Stimulated activated naive B cell treated with anti-CD40 and anti-IgM and Interleukin-4, amounts not matched to agents 10 μg/mL and 1 μg/mL and 100 μg/mL, for 72 hours (primary cell): ENCODE measurements around the gene SYNJ1.

Experiments
- ATAC-seq, 2 donors: fragments of 150-1000 bp; cut with Tn5 transposase; replicated peaks; 2 replicates each; pipeline ENCODE4 v1.10.0; 2021; ENCODE audit warnings: moderate library complexity in 1 of 2
- DNase-seq: peaks from one replicate; pipeline ENCODE4 v3.0.0; 2021
- H3K27ac Mint-ChIP-seq: one replicate; pipeline ENCODE4 v1.8.0; 2022; ENCODE audit warnings: mild to moderate bottlenecking, mixed read lengths
- H3K27me3 Mint-ChIP-seq, 2 donors: one replicate each; pipeline ENCODE4 v1.8.0; 2022; ENCODE audit warnings: mixed read lengths in 2 of 2
- H3K36me3 Mint-ChIP-seq, 2 donors: one replicate each; pipeline ENCODE4 v1.8.0; 2022; ENCODE audit warnings: mixed read lengths in 2 of 2, mild to moderate bottlenecking in 1 of 2
- H3K4me1 Mint-ChIP-seq, 2 donors: one replicate each; pipeline ENCODE4 v1.8.0; 2022; ENCODE audit warnings: mixed read lengths in 2 of 2, mild to moderate bottlenecking in 1 of 2
- H3K4me3 Mint-ChIP-seq, 2 donors: one replicate each; pipeline ENCODE4 v1.8.0; 2022; ENCODE audit warnings: mild to moderate bottlenecking in 2 of 2, mixed read lengths in 2 of 2, moderate library complexity in 1 of 2
- H3K9me3 Mint-ChIP-seq, 2 donors: one replicate each; pipeline ENCODE4 v1.8.0; 2022; ENCODE audit warnings: mixed read lengths in 2 of 2, mild to moderate bottlenecking in 1 of 2

SYNJ1 gene

GRCh38 chr21:32604464-32604863 lies 123.3 kb downstream of the SYNJ1 start:
- ATAC-seq, result no peak
- Mint-ChIP-seq H3K4me3 (no peak overlapping the region), H3K27me3 (no peaks in the 10 kb centered on the region), H3K27ac (no peak overlapping the region), H3K9me3 (no peaks in the 10 kb centered on the region), H3K4me1 (peaks cover 0 to 2% of the 10 kb centered on the region in 2 donors), H3K36me3 (peaks cover 55 to 67% of the 10 kb centered on the region in 2 donors)
- DNase-seq, result no peak

GRCh38 chr21:32603131-32603530 lies 124.7 kb downstream of the SYNJ1 start:
- H3K9me3 Mint-ChIP-seq, result no peaks in the 10 kb centered on the region
- H3K27me3 Mint-ChIP-seq, result no peaks in the 10 kb centered on the region
- no peak overlapping the region for H3K4me3 Mint-ChIP-seq
- H3K27ac Mint-ChIP-seq, result no peak overlapping the region
- ATAC-seq (no peak), DNase-seq (no peak)
- H3K36me3 Mint-ChIP-seq, result peaks cover 55 to 74% of the 10 kb centered on the region in 2 donors
- peaks cover 0 to 2% of the 10 kb centered on the region in 2 donors for H3K4me1 Mint-ChIP-seq

DNA sequence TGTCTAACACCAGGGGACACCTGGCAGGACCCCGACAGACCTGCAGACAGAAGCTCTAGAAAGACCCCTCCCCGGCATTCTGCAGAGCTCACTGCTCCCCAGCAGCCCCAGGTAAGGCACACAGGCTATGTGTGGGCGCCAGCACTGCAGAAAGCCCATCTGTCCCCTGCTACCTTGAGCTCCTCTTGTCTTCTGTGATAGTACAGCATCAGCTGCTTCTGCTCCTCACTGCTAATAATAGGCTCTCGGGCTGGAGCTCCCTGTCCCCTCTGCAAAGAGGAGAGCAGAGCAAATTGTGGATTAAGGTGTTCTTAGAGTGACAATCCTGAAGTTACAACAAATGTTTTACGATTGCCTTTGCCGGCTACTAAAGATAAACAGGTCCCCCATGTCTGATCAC lies 125.7 kb downstream of the SYNJ1 start:
- peaks cover 56 to 73% of the 10 kb centered on the region in 2 donors for H3K36me3 Mint-ChIP-seq
- H3K9me3 Mint-ChIP-seq, result no peaks in the 10 kb centered on the region
- no peaks in the 10 kb centered on the region for H3K4me1 Mint-ChIP-seq
- ATAC-seq (no peak), DNase-seq (no peak)
- no peak overlapping the region for H3K4me3 Mint-ChIP-seq
- no peaks in the 10 kb centered on the region for H3K27me3 Mint-ChIP-seq
- no peak overlapping the region for H3K27ac Mint-ChIP-seq

DNA sequence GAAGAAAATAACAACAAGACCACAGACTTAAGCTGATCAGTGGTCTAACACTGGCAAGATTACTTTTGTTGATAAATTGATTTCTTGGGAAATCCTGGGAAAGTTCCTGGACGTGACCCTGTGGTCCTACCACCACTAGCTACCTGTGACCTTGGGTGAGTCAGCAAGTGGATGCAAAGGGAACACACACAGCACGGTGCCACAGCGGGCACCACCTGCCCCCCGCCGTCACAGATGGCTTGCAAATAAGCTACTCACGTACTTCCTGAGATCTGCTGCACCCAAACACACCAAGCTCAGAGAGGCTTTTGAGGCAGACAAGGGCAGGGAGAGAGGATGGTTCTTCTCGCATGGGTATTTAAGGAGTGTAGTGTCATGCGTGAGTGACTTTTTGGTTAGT lies 128.3 kb downstream of the SYNJ1 start:
- H3K27ac Mint-ChIP-seq, result no peak overlapping the region
- H3K36me3 Mint-ChIP-seq, result peaks cover 38 to 61% of the 10 kb centered on the region in 2 donors
- no peaks in the 10 kb centered on the region for H3K4me1 Mint-ChIP-seq
- DNase-seq (no peak), ATAC-seq (no peak)
- no peaks in the 10 kb centered on the region for H3K27me3 Mint-ChIP-seq
- no peak overlapping the region for H3K4me3 Mint-ChIP-seq
- H3K9me3 Mint-ChIP-seq, result no peaks in the 10 kb centered on the region

- Mint-ChIP-seq H3K4me3 (no peak overlapping the region), H3K27me3 (no peaks in the 10 kb centered on the region), H3K27ac (no peak overlapping the region), H3K9me3 (no peaks in the 10 kb centered on the region), H3K36me3 (peaks cover 33 to 56% of the 10 kb centered on the region in 2 donors), H3K4me1 (no peaks in the 10 kb centered on the region)
- no peak for DNase-seq
- no peak for ATAC-seq
These were observed 128.7 kb downstream of the SYNJ1 start for GRCh38 chr21:32599091-32599490.

DNA sequence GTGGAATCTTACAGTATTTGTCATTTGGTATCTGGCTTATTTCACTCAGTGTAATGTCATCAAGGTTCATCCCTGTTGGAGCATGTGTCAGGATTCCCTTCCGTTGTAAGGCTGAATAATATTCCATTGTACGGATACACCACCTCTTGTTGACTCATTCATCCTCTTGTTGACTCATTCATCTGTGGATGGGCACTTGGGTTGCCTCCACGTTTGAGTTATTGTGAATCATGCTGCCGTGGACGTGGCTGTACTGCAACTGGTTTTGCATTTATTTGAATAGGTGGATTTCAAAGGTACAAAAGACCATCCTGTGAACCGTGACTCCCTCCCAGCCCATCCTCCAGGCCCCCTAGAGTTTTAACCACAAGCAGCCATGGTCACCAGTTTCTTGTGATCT lies 130.6 kb downstream of the SYNJ1 start:
- H3K27ac Mint-ChIP-seq, result no peak overlapping the region
- no peak overlapping the region for H3K4me3 Mint-ChIP-seq

DNA sequence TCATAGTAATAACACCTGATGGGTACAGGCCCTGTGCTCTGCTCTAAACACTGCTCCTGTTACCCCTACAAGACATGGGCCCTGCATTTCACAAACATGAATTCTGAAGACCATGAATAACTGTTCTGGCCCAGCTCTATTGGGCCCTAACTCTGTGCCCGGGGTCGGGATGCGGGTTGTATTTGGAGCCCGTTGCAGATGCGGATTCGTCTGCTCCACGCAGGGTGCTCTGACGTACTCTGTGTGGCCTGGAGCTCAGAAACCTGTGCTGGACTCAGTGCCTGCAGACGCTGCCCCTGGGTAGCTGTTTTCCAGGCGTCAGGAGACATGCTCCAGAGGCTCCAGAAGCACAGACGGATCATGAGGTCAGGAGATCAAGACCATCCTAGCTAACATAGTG lies 132.4 kb downstream of the SYNJ1 start:
- Mint-ChIP-seq H3K4me3 (no peak overlapping the region), H3K36me3 (peaks cover 12 to 34% of the 10 kb centered on the region in 2 donors), H3K4me1 (no peaks in the 10 kb centered on the region), H3K9me3 (no peaks in the 10 kb centered on the region), H3K27me3 (no peaks in the 10 kb centered on the region), H3K27ac (no peak overlapping the region)
- ATAC-seq, result no peak
- DNase-seq, result no peak

More for the DNA sequence above, 130.6 kb downstream of the SYNJ1 start:
- Mint-ChIP-seq H3K4me1 (no peaks in the 10 kb centered on the region), H3K9me3 (no peaks in the 10 kb centered on the region), H3K36me3 (peaks cover 18 to 39% of the 10 kb centered on the region in 2 donors), H3K27me3 (no peaks in the 10 kb centered on the region)
- ATAC-seq (no peak), DNase-seq (no peak)

DNA sequence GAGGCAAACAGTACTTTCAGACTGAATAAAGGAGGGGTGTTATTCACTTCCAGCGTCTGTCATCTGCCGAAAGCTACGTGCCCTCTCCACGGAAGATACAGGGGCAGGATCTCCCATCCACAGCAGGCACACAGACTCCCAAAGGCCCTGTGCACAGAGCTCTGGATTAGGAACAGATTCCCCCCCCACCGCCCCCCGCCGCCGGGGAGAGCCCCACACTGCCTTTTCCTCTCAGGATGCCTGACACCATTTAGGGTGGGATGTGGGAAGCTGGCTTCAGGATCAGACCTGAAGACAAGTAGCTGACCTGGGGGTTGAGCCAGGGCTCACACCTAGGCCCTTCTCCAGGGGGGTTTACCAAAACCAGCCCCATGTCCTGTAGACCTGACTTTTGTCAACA lies 134.1 kb downstream of the SYNJ1 start:
- no peak overlapping the region for H3K4me3 Mint-ChIP-seq
- H3K9me3 Mint-ChIP-seq, result no peaks in the 10 kb centered on the region
- ATAC-seq (no peak), DNase-seq (no peak)
- peaks cover 2 to 20% of the 10 kb centered on the region in 2 donors for H3K36me3 Mint-ChIP-seq
- no peaks in the 10 kb centered on the region for H3K27me3 Mint-ChIP-seq
- H3K27ac Mint-ChIP-seq, result no peak overlapping the region
- H3K4me1 Mint-ChIP-seq, result no peaks in the 10 kb centered on the region

DNA sequence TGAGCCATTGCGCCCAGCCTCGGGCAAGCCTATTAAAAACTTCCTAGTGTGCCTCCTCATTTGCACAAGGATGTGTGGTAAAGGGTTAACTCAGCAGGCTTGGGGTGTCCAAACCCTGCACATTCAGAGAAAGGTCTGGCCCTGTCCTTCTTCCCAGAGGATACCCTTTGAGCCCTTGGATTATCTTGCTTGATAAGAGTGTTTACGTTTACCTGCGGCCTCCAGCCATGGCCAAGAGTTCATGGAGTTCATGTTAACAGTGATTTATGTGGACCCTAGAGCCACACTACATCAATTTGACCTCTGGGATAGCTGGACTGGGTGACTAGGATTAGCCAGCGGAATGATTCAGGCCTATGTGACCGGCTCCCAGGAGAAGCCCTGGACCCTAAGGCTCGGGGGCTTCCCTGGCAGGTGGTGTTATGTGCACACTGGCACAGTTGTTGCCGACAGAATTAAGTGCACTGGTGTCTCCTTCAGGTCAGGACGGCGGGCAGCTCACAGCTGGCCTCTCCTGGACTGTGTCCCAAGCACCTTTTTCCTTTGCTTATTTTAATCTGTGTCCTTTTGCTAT lies 134.8 kb downstream of the SYNJ1 start:
- no peak for ATAC-seq
- Mint-ChIP-seq H3K9me3 (no peaks in the 10 kb centered on the region), H3K4me3 (no peak overlapping the region), H3K27me3 (no peaks in the 10 kb centered on the region), H3K4me1 (no peaks in the 10 kb centered on the region), H3K36me3 (peaks cover 2 to 17% of the 10 kb centered on the region in 2 donors), H3K27ac (no peak overlapping the region)
- no peak for DNase-seq

DNA sequence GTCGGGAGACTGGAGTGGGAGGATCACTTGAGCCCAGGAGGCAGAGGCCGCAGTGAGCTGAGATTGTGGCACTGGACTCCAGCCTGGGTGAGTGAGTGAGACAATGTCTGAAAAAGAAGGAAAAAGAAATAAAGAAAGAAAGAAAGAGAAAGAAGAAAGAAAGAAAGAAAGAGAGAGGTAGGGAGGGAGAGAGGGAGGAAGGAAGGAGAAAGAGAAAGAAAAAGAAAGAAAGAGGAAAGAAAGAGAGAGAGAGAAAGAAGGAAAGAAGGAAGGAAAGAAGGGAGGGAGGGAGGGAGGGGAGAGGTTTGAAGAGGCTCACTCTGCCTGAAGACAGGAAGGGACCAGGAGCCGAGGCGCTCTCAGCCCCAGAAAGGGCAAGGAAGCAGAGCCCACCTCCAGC lies 137.7 kb downstream of the SYNJ1 start:
- no peak overlapping the region for H3K27ac Mint-ChIP-seq
- peaks cover 0 to 3% of the 10 kb centered on the region in 2 donors for H3K36me3 Mint-ChIP-seq
- ATAC-seq, result no peak
- no peaks in the 10 kb centered on the region for H3K27me3 Mint-ChIP-seq
- DNase-seq, result no peak
- no peaks in the 10 kb centered on the region for H3K4me1 Mint-ChIP-seq
- H3K4me3 Mint-ChIP-seq, result no peak overlapping the region
- no peaks in the 10 kb centered on the region for H3K9me3 Mint-ChIP-seq

DNA sequence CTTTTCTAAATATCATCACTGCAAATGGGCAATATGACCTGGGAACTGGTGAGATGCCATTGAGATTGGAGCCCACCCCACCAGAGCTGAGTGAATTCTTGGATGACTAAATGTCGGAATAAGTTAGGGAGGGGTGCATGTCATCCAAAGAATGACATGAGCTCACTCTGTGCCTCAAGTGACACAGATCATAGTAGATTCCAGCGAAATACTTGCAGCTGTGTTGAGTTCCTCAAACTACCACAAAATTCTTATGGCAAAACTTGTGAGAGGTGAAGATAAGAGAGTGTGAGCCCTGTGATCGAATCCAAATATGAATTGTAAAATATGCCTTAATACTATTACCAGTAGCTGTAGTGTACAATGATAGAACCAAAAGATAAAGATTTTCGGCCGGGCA lies 140.2 kb downstream of the SYNJ1 start:
- no peak overlapping the region for H3K4me3 Mint-ChIP-seq
- no peak for DNase-seq

GRCh38 chr21:32587120-32587519 lies 140.7 kb downstream of the SYNJ1 start:
- Mint-ChIP-seq H3K4me3 (no peak overlapping the region), H3K27ac (no peak overlapping the region), H3K27me3 (no peaks in the 10 kb centered on the region), H3K9me3 (no peaks in the 10 kb centered on the region), H3K36me3 (peaks cover 4 to 8% of the 10 kb centered on the region in 2 donors), H3K4me1 (no peaks in the 10 kb centered on the region)
- ATAC-seq (no peak), DNase-seq (no peak)

More for the DNA sequence above, 140.2 kb downstream of the SYNJ1 start:
- Mint-ChIP-seq H3K4me1 (no peaks in the 10 kb centered on the region), H3K36me3 (peaks cover 3 to 8% of the 10 kb centered on the region in 2 donors), H3K9me3 (no peaks in the 10 kb centered on the region), H3K27ac (no peak overlapping the region), H3K27me3 (no peaks in the 10 kb centered on the region)
- ATAC-seq, result no peak

GRCh38 chr21:32585970-32586369 lies 141.8 kb downstream of the SYNJ1 start:
- no peak for ATAC-seq
- H3K4me3 Mint-ChIP-seq, result no peak overlapping the region
- H3K4me1 Mint-ChIP-seq, result no peaks in the 10 kb centered on the region
- no peak overlapping the region for H3K27ac Mint-ChIP-seq
- H3K9me3 Mint-ChIP-seq, result no peaks in the 10 kb centered on the region
- H3K36me3 Mint-ChIP-seq, result peaks cover 8 to 10% of the 10 kb centered on the region in 2 donors
- H3K27me3 Mint-ChIP-seq, result no peaks in the 10 kb centered on the region
- no peak for DNase-seq

DNA sequence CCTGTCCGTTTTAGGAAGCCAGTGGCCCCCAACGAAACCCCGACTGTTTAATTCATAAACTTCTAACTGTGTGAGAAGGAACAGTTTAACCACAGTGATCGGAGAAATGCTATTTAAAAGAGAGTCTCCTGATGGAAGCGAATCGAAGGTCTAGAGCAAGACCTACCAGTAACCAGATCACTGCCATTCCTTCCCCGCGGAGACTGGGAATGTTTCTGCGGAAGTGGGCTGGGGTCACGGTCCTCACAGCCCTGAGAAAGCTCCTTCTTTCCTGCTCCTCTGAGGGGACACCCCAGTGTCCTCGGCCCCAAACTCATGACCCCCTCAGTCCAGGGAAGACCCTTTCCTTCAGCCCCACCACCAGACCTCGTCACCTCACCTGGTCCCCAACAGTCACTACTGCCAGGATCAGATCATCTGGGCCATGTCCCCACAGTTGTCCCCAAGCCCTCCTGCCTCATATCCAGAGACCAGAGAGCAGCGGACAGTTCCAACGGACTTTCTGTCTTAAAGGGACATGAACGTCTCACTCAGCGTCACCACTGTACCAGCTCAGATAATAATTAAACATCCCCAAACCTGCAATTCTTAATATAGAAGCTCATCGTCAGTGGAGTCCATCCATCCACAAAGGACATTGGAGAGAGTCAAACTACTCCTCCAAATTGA lies 142.6 kb downstream of the SYNJ1 start, which contains the start of gene TCP10L:
Gene TCP10L, minus strand, starts transcription at position 482 of the 669 bp plus-strand sequence. CDS start 1,219 bp downstream, outside the sequence.
- H3K27ac Mint-ChIP-seq, result no peak within 1 kb of the TSS
- no peak for DNase-seq
- ATAC-seq, result no peak
- no peaks in the 10 kb centered on the region for H3K4me1 Mint-ChIP-seq
- H3K4me3 Mint-ChIP-seq, result no peak within 1 kb of the TSS
- H3K9me3 Mint-ChIP-seq, result no peaks in the 10 kb centered on the region
- no peaks in the 10 kb centered on the region for H3K27me3 Mint-ChIP-seq
- H3K36me3 Mint-ChIP-seq, result peaks cover 8 to 12% of the 10 kb centered on the region in 2 donors

GRCh38 chr21:32584472-32584871 lies 143.3 kb downstream of the SYNJ1 start:
- ATAC-seq (no peak), DNase-seq (no peak)
- Mint-ChIP-seq H3K27ac (no peak overlapping the region), H3K36me3 (peaks cover 5 to 12% of the 10 kb centered on the region in 2 donors), H3K4me3 (no peak overlapping the region), H3K9me3 (no peaks in the 10 kb centered on the region), H3K27me3 (no peaks in the 10 kb centered on the region), H3K4me1 (no peaks in the 10 kb centered on the region)
